Osteoblast (primary cell): ENCODE results near the gene AMBRA1. TPM values are rescaled to one million over a fixed set of nuclear protein-coding genes. Genes with fewer than 3 reads are reported as not detected.

Experiments used
- DNase-seq: peaks from one replicate; pipeline ENCODE4 v3.0.0; 2011; ENCODE audit warnings: low spot score, mixed read lengths; ENCODE audit not compliant: insufficient read length; ENCODE audit errors: missing footprints
- H2AFZ ChIP-seq: 2 replicates; pipeline ENCODE4 v1.6.0; 2011; ENCODE audit warnings: mild to moderate bottlenecking, low read length
- H3K27ac ChIP-seq: 2 replicates; pipeline ENCODE4 v1.5.1; 2011; ENCODE audit warnings: mild to moderate bottlenecking, low read depth, low read length, moderate library complexity
- H3K27me3 ChIP-seq: 2 replicates; pipeline ENCODE4 v1.6.0; 2012; ENCODE audit warnings: mild to moderate bottlenecking, control low read depth, inconsistent platforms, low read length, moderate library complexity; ENCODE audit not compliant: insufficient read depth
- H3K36me3 ChIP-seq: 2 replicates; pipeline ENCODE4 v1.5.1; 2011; ENCODE audit warnings: mild to moderate bottlenecking, low read length, control low read depth, moderate library complexity; ENCODE audit not compliant: insufficient read depth
- H3K4me1 ChIP-seq: 2 replicates; pipeline ENCODE4 v1.5.1; 2011; ENCODE audit warnings: mild to moderate bottlenecking, low read length, control low read depth, moderate library complexity; ENCODE audit not compliant: insufficient read depth
- H3K4me2 ChIP-seq: 2 replicates; pipeline ENCODE4 v1.6.0; 2011; ENCODE audit warnings: mild to moderate bottlenecking, low read length; ENCODE audit not compliant: insufficient read depth
- H3K4me3 ChIP-seq: fragments of 200-600 bp; sonication (generic); 3 replicates; pipeline ENCODE4 v1.5.1; 2012; ENCODE audit warnings: mild to moderate bottlenecking, low read length, inconsistent platforms; ENCODE audit not compliant: insufficient read depth
- H3K79me2 ChIP-seq: 2 replicates; pipeline ENCODE4 v1.6.0; 2012; ENCODE audit warnings: mild to moderate bottlenecking, low read length, control low read depth, inconsistent platforms; ENCODE audit not compliant: insufficient read depth
- H3K9me3 ChIP-seq: 2 replicates; pipeline ENCODE4 v1.5.1; 2011; ENCODE audit warnings: low read depth, low read length, control low read depth
- H4K20me1 ChIP-seq: 2 replicates; pipeline ENCODE4 v1.6.0; 2012; ENCODE audit warnings: mild to moderate bottlenecking, low read length, control low read depth; ENCODE audit not compliant: insufficient read depth
- total RNA-seq: library from RNA; depleted of rRNA; stranded (reverse); fragments of >200 nt; gene quantifications from 2 replicates; pipeline ENCODE4 v1.2.3, GENCODE V29; 2012
- TF ChIP-seq, protein P1 (sequence below): IDR thresholded peaks from 2 replicates; pipeline ENCODE4 v1.5.1; 2011; ENCODE audit warnings: mild to moderate bottlenecking, low read depth, low read length, moderate library complexity; ENCODE audit errors: extremely low read depth

The AMBRA1 gene
- total RNA-seq, 1 donor = 29.7 TPM

DNA sequence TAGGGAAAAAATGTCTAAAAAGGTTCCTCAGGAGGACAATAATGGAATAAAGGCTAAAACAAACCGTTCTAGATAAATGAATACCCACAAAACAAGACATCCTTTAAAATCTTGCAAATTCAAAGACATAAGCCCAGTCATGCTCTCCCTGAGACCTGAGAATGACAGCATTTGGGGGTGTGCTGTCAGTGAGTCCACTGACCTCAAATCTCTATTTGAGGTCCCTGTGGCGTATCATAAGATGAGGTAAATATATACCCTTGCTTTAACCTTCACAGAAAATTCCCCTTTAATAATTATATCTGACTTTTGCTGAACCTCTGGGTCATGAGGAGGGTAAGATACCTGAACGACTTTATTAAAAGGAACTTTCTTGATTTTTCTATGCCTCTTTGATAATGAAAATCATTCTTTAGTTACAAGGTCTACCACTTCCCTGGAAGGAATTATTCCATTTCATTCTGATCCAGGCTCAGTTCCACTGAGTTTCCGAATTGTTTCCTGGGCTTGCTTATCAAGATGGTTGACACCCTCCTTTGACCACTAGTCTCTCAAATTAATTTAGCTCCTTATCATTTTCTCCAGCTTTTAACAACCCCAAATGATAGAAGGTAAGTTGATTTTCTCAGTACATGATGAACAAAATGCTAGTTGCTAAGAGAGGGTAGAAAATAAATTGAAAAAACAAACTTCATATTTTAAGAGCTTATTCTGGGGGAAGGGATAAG lies 148.5 kb downstream of the AMBRA1 start:
- peaks cover 3% of the 10 kb centered on the region for H4K20me1 ChIP-seq
- H3K9me3 ChIP-seq = no peaks in the 10 kb centered on the region
- no peak for DNase-seq
- H3K4me2 ChIP-seq = no peak overlapping the region
- no peaks in the 10 kb centered on the region for H3K27me3 ChIP-seq
- peaks cover 9% of the 10 kb centered on the region for H3K4me1 ChIP-seq
- H3K4me3 ChIP-seq = no peak overlapping the region
- no peaks in the 10 kb centered on the region for H3K36me3 ChIP-seq
- peak overlapping the region; percentile 13 for H3K27ac ChIP-seq
- no peak overlapping the region for H2AFZ ChIP-seq
- TF ChIP-seq, protein P1, sequence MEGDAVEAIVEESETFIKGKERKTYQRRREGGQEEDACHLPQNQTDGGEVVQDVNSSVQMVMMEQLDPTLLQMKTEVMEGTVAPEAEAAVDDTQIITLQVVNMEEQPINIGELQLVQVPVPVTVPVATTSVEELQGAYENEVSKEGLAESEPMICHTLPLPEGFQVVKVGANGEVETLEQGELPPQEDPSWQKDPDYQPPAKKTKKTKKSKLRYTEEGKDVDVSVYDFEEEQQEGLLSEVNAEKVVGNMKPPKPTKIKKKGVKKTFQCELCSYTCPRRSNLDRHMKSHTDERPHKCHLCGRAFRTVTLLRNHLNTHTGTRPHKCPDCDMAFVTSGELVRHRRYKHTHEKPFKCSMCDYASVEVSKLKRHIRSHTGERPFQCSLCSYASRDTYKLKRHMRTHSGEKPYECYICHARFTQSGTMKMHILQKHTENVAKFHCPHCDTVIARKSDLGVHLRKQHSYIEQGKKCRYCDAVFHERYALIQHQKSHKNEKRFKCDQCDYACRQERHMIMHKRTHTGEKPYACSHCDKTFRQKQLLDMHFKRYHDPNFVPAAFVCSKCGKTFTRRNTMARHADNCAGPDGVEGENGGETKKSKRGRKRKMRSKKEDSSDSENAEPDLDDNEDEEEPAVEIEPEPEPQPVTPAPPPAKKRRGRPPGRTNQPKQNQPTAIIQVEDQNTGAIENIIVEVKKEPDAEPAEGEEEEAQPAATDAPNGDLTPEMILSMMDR = no peak
- peaks cover 15% of the 10 kb centered on the region for H3K79me2 ChIP-seq

DNA sequence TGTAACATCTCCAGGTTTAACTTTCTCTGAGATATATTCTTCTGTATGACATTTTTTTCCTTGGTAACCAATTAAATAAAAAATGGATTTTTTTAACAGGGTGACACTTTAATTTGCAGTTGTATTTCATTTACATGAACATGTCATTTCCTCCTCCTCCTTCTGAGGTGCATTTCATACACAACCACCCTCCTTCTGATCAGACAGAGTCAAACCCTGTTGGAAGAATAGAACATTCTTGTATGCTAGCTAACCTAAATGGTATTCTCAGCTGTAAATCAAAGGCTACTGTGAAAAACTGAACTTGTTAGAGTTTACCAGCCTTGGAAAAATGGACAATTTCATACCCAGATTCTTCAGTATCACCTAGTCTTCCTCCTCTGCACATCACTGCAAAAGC lies 149.5 kb downstream of the AMBRA1 start:
- TF ChIP-seq, protein P1 = no peak
- Histone ChIP-seq H3K9me3 (no peaks in the 10 kb centered on the region), H3K27ac (no peak overlapping the region), H3K4me3 (no peak overlapping the region), H3K4me2 (no peak overlapping the region), H3K27me3 (no peaks in the 10 kb centered on the region), H4K20me1 (peaks cover 3% of the 10 kb centered on the region), H2AFZ (no peak overlapping the region), H3K36me3 (no peaks in the 10 kb centered on the region), H3K4me1 (peaks cover 9% of the 10 kb centered on the region), H3K79me2 (peaks cover 15% of the 10 kb centered on the region)
- no peak for DNase-seq

DNA sequence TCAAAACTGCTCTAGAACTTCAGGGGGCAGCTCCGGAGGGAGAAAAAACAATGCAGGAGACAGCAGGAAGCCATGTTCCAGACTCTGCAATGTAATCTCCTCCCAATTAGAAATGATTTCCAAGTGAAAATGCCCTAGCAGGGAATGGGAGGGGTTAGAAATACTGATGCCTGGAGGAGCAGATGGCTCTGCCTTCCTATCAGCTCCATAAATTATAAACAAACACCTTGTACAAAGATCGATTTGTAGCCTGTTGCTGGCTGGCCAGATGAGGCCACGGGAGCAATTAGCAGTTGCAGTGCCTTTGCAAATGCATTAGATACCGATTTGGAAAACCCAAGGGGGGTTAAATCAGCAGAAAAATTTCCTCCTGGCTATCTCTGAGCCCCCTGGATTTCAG lies 155.6 kb downstream of the AMBRA1 start:
- Histone ChIP-seq H3K4me1 (no peaks in the 10 kb centered on the region), H3K36me3 (peaks cover 5% of the 10 kb centered on the region), H3K79me2 (no peaks in the 10 kb centered on the region), H3K27ac (no peak overlapping the region), H3K4me2 (no peak overlapping the region), H3K4me3 (no peak overlapping the region), H3K9me3 (no peaks in the 10 kb centered on the region), H3K27me3 (no peaks in the 10 kb centered on the region), H4K20me1 (peaks cover 5% of the 10 kb centered on the region), H2AFZ (no peak overlapping the region)
- no peak for DNase-seq
- TF ChIP-seq, protein P1 = no peak

DNA sequence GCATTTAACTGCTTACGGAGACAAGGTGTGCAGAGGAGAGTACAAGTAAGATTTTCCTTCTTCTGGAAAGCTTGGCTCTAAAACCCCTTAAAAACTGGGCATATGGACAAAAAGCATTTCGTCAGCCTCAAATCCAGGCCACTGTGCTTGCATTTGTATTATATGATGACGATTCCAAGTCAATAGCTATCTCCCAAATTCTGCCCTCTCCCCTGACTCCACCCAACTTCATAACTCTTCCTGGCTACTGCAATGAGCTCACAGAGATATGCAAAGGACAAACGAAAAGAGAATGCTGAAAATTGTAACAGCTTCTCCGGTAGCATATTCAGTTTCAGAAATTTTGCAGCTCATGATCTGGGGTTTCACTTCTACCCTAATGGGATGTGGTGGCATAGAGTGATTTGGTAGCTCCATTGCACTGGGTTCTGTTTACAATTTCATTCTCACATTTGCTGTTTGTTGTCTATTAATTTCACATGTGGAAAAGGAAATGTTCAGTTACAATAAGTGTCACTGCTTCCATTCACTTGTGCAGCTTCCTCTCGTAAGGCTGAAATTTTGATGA lies 156.6 kb downstream of the AMBRA1 start:
- H3K4me1 ChIP-seq = no peaks in the 10 kb centered on the region
- peaks cover 14% of the 10 kb centered on the region for H3K36me3 ChIP-seq
- H3K4me3 ChIP-seq = no peak overlapping the region
- no peak overlapping the region for H2AFZ ChIP-seq
- TF ChIP-seq, protein P1 = no peak
- H4K20me1 ChIP-seq = peaks cover 5% of the 10 kb centered on the region
- no peaks in the 10 kb centered on the region for H3K9me3 ChIP-seq
- DNase-seq = no peak
- H3K27me3 ChIP-seq = no peaks in the 10 kb centered on the region
- no peak overlapping the region for H3K4me2 ChIP-seq
- no peaks in the 10 kb centered on the region for H3K79me2 ChIP-seq
- H3K27ac ChIP-seq = no peak overlapping the region
